ENCODE results near the gene NRG3.

DNA sequence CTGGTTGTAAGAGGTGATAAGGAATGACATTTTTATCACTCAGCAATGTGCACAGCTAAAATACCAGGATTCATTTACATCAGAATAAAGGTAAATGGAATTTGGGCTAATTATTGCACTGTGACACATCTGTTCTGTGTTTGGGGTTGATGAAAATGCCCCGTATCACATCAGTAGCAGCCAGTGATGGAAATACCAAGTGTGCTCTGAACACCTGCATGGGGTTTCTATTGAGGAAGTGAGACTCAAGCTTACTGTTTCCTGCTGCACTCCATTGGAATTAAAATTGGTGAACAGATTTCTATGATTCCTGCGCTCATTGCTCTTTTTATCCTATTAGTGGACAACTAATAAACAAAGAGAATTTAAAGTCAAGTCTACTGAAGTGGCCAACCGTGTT is 296.9 kb downstream of the NRG3 start:
- TF ChIP-seq, protein P1, sequence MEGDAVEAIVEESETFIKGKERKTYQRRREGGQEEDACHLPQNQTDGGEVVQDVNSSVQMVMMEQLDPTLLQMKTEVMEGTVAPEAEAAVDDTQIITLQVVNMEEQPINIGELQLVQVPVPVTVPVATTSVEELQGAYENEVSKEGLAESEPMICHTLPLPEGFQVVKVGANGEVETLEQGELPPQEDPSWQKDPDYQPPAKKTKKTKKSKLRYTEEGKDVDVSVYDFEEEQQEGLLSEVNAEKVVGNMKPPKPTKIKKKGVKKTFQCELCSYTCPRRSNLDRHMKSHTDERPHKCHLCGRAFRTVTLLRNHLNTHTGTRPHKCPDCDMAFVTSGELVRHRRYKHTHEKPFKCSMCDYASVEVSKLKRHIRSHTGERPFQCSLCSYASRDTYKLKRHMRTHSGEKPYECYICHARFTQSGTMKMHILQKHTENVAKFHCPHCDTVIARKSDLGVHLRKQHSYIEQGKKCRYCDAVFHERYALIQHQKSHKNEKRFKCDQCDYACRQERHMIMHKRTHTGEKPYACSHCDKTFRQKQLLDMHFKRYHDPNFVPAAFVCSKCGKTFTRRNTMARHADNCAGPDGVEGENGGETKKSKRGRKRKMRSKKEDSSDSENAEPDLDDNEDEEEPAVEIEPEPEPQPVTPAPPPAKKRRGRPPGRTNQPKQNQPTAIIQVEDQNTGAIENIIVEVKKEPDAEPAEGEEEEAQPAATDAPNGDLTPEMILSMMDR (IDR thresholded peaks at IDR 0.05; ENCODE audit: low read depth, low read length, poor library complexity, severe bottlenecking), result no peak
- no peak for TF ChIP-seq EZH2phosphoT487 (IDR thresholded peaks at IDR 0.05; ENCODE audit: borderline replicate concordance, low read length)

Data from DOHH2 (cell line).